ENCODE results near the gene C1orf210.

Gene C1orf210

GRCh38 chr1:43285269-43285990 is at the start of gene C1orf210:
TSS of gene C1orf210 (minus strand) at chr1:43285581. CDS start at chr1:43283270, 2,311 bp downstream.
- DNase-seq (ENCODE audit: low read depth) = no peak

GRCh38 chr1:43334453-43335205 is 49.2 kb upstream of the C1orf210 start:
- no peak for DNase-seq (ENCODE audit: low read depth)

GRCh38 chr1:43331688-43332087 is 46.3 kb upstream of the C1orf210 start:
- DNase-seq (ENCODE audit: low read depth) = no peak

- peak; percentile 54 for DNase-seq (ENCODE audit: low read depth)
These were observed 44.8 kb upstream of the C1orf210 start for GRCh38 chr1:43329995-43330751.

- no peak for DNase-seq (ENCODE audit: low read depth)
These were observed 42.3 kb upstream of the C1orf210 start for GRCh38 chr1:43327549-43328292.

GRCh38 chr1:43325381-43325780 is 40.0 kb upstream of the C1orf210 start:
- DNase-seq (ENCODE audit: low read depth) = no peak

- DNase-seq (ENCODE audit: low read depth) = no peak
These were observed 39.4 kb upstream of the C1orf210 start for GRCh38 chr1:43324810-43325209.

- no peak for DNase-seq (ENCODE audit: low read depth)
These were observed 37.1 kb upstream of the C1orf210 start for GRCh38 chr1:43322506-43322905.

- DNase-seq (ENCODE audit: low read depth) = no peak
These were observed 36.0 kb upstream of the C1orf210 start for GRCh38 chr1:43321331-43321891.

GRCh38 chr1:43319766-43320165 is 34.4 kb upstream of the C1orf210 start:
- no peak for DNase-seq (ENCODE audit: low read depth)

- no peak for DNase-seq (ENCODE audit: low read depth)
These were observed 33.9 kb upstream of the C1orf210 start for GRCh38 chr1:43319288-43319687.

- DNase-seq (ENCODE audit: low read depth) = no peak
These were observed 33.5 kb upstream of the C1orf210 start for GRCh38 chr1:43318831-43319230.

GRCh38 chr1:43317817-43318471 is 32.6 kb upstream of the C1orf210 start:
- DNase-seq (ENCODE audit: low read depth) = no peak

- DNase-seq (ENCODE audit: low read depth) = no peak
These were observed 31.5 kb upstream of the C1orf210 start for GRCh38 chr1:43316738-43317520.

- DNase-seq (ENCODE audit: low read depth) = no peak
These were observed 30.8 kb upstream of the C1orf210 start for GRCh38 chr1:43315963-43316737.

GRCh38 chr1:43315481-43315880 is 30.1 kb upstream of the C1orf210 start:
- no peak for DNase-seq (ENCODE audit: low read depth)

- DNase-seq (ENCODE audit: low read depth) = no peak
These were observed 28.9 kb upstream of the C1orf210 start for GRCh38 chr1:43314233-43314632.

GRCh38 chr1:43313771-43314170 is 28.4 kb upstream of the C1orf210 start:
- no peak for DNase-seq (ENCODE audit: low read depth)

- no peak for DNase-seq (ENCODE audit: low read depth)
These were observed 27.5 kb upstream of the C1orf210 start for GRCh38 chr1:43312663-43313515.
